ENCODE results near the gene ERMARD. TPM values are rescaled to one million over a fixed set of nuclear protein-coding genes. Genes with fewer than 3 reads are reported as not detected.

The ERMARD gene
- total RNA-seq, 1 donor: 10.9 TPM

- Histone ChIP-seq H3K4me3 (ENCODE audit: low read length) (peak within 1 kb of the TSS; percentile 57), H3K9me3 (ENCODE audit: low read depth, low read length) (no peaks in the 10 kb centered on the region), H3K4me1 (ENCODE audit: insufficient read depth, low read length) (peaks cover 18% of the 10 kb centered on the region), H3K27me3 (ENCODE audit: insufficient read depth, low read length) (no peaks in the 10 kb centered on the region)
Measured at GRCh38 chr6:169724494-169725124, 26.8 kb upstream of the ERMARD start, which contains the start of gene PHF10. PHF10 (minus strand) TSS chr6:169724500; CDS start chr6:169723931, 569 bp downstream.

GRCh38 chr6:169725125-169726048 is 26.0 kb upstream of the ERMARD start:
- H3K27me3 ChIP-seq (ENCODE audit: insufficient read depth, low read length): no peaks in the 10 kb centered on the region
- H3K4me1 ChIP-seq (ENCODE audit: insufficient read depth, low read length): peaks cover 18% of the 10 kb centered on the region
- H3K9me3 ChIP-seq (ENCODE audit: low read depth, low read length): no peaks in the 10 kb centered on the region
- H3K4me3 ChIP-seq (ENCODE audit: low read length): peak overlapping the region; percentile 46

GRCh38 chr6:169726049-169726400 is 25.4 kb upstream of the ERMARD start:
- Histone ChIP-seq H3K4me3 (ENCODE audit: low read length) (no peak overlapping the region), H3K9me3 (ENCODE audit: low read depth, low read length) (no peaks in the 10 kb centered on the region), H3K27me3 (ENCODE audit: insufficient read depth, low read length) (no peaks in the 10 kb centered on the region), H3K4me1 (ENCODE audit: insufficient read depth, low read length) (peaks cover 18% of the 10 kb centered on the region)

GRCh38 chr6:169726963-169727362 is 24.5 kb upstream of the ERMARD start:
- H3K27me3 ChIP-seq (ENCODE audit: insufficient read depth, low read length): no peaks in the 10 kb centered on the region
- no peak overlapping the region for H3K4me3 ChIP-seq (ENCODE audit: low read length)
- peaks cover 15% of the 10 kb centered on the region for H3K4me1 ChIP-seq (ENCODE audit: insufficient read depth, low read length)
- no peaks in the 10 kb centered on the region for H3K9me3 ChIP-seq (ENCODE audit: low read depth, low read length)

GRCh38 chr6:169729961-169730360 is 21.5 kb upstream of the ERMARD start:
- Histone ChIP-seq H3K4me3 (ENCODE audit: low read length) (no peak overlapping the region), H3K27me3 (ENCODE audit: insufficient read depth, low read length) (peaks cover 4% of the 10 kb centered on the region), H3K4me1 (ENCODE audit: insufficient read depth, low read length) (peaks cover 7% of the 10 kb centered on the region), H3K9me3 (ENCODE audit: low read depth, low read length) (no peaks in the 10 kb centered on the region)

GRCh38 chr6:169738204-169738975 is 13.0 kb upstream of the ERMARD start:
- Histone ChIP-seq H3K4me1 (ENCODE audit: insufficient read depth, low read length) (no peaks in the 10 kb centered on the region), H3K27me3 (ENCODE audit: insufficient read depth, low read length) (peaks cover 6% of the 10 kb centered on the region), H3K4me3 (ENCODE audit: low read length) (no peak overlapping the region), H3K9me3 (ENCODE audit: low read depth, low read length) (no peaks in the 10 kb centered on the region)

GRCh38 chr6:169738976-169739529 is 12.4 kb upstream of the ERMARD start:
- Histone ChIP-seq H3K4me1 (ENCODE audit: insufficient read depth, low read length) (no peaks in the 10 kb centered on the region), H3K4me3 (ENCODE audit: low read length) (no peak overlapping the region), H3K9me3 (ENCODE audit: low read depth, low read length) (no peaks in the 10 kb centered on the region), H3K27me3 (ENCODE audit: insufficient read depth, low read length) (peaks cover 3% of the 10 kb centered on the region)

GRCh38 chr6:169741344-169741743 is 10.1 kb upstream of the ERMARD start:
- no peaks in the 10 kb centered on the region for H3K27me3 ChIP-seq (ENCODE audit: insufficient read depth, low read length)

GRCh38 chr6:169745405-169745804 is 6.0 kb upstream of the ERMARD start:
- Histone ChIP-seq H3K4me3 (ENCODE audit: low read length) (no peak overlapping the region), H3K4me1 (ENCODE audit: insufficient read depth, low read length) (peaks cover 3% of the 10 kb centered on the region), H3K9me3 (ENCODE audit: low read depth, low read length) (peaks cover 4% of the 10 kb centered on the region)

More at GRCh38 chr6:169741344-169741743, 10.1 kb upstream of the ERMARD start:
- no peaks in the 10 kb centered on the region for H3K4me1 ChIP-seq (ENCODE audit: insufficient read depth, low read length)
- H3K4me3 ChIP-seq (ENCODE audit: low read length): no peak overlapping the region
- H3K9me3 ChIP-seq (ENCODE audit: low read depth, low read length): peaks cover 4% of the 10 kb centered on the region

GRCh38 chr6:169746556-169746955 is 4.9 kb upstream of the ERMARD start:
- Histone ChIP-seq H3K27me3 (ENCODE audit: insufficient read depth, low read length) (no peaks in the 10 kb centered on the region), H3K4me1 (ENCODE audit: insufficient read depth, low read length) (peaks cover 7% of the 10 kb centered on the region), H3K9me3 (ENCODE audit: low read depth, low read length) (peaks cover 4% of the 10 kb centered on the region), H3K4me3 (ENCODE audit: low read length) (no peak overlapping the region)

More at GRCh38 chr6:169745405-169745804, 6.0 kb upstream of the ERMARD start:
- no peaks in the 10 kb centered on the region for H3K27me3 ChIP-seq (ENCODE audit: insufficient read depth, low read length)

GRCh38 chr6:169752074-169752623 is 727 bp downstream of the ERMARD start:
- Histone ChIP-seq H3K4me3 (ENCODE audit: low read length) (peak overlapping the region; percentile 68), H3K27me3 (ENCODE audit: insufficient read depth, low read length) (no peaks in the 10 kb centered on the region), H3K4me1 (ENCODE audit: insufficient read depth, low read length) (peaks cover 14% of the 10 kb centered on the region), H3K9me3 (ENCODE audit: low read depth, low read length) (no peaks in the 10 kb centered on the region)

GRCh38 chr6:169755162-169755561 is 3.7 kb downstream of the ERMARD start:
- no peaks in the 10 kb centered on the region for H3K9me3 ChIP-seq (ENCODE audit: low read depth, low read length)
- no peaks in the 10 kb centered on the region for H3K27me3 ChIP-seq (ENCODE audit: insufficient read depth, low read length)
- no peak overlapping the region for H3K4me3 ChIP-seq (ENCODE audit: low read length)
- peaks cover 14% of the 10 kb centered on the region for H3K4me1 ChIP-seq (ENCODE audit: insufficient read depth, low read length)

- H3K4me1 ChIP-seq (ENCODE audit: insufficient read depth, low read length): no peaks in the 10 kb centered on the region
- H3K27me3 ChIP-seq (ENCODE audit: insufficient read depth, low read length): no peaks in the 10 kb centered on the region
- H3K9me3 ChIP-seq (ENCODE audit: low read depth, low read length): no peaks in the 10 kb centered on the region
- H3K4me3 ChIP-seq (ENCODE audit: low read length): no peak overlapping the region
Measured at GRCh38 chr6:169763308-169763707, 11.9 kb downstream of the ERMARD start.

GRCh38 chr6:169763881-169764280 is 12.5 kb downstream of the ERMARD start:
- Histone ChIP-seq H3K27me3 (ENCODE audit: insufficient read depth, low read length) (no peaks in the 10 kb centered on the region), H3K9me3 (ENCODE audit: low read depth, low read length) (no peaks in the 10 kb centered on the region), H3K4me3 (ENCODE audit: low read length) (no peak overlapping the region), H3K4me1 (ENCODE audit: insufficient read depth, low read length) (no peaks in the 10 kb centered on the region)

Measured in mononuclear cell (primary cell).